ENCODE results near the gene HOXA9.

Gene HOXA9

DNA sequence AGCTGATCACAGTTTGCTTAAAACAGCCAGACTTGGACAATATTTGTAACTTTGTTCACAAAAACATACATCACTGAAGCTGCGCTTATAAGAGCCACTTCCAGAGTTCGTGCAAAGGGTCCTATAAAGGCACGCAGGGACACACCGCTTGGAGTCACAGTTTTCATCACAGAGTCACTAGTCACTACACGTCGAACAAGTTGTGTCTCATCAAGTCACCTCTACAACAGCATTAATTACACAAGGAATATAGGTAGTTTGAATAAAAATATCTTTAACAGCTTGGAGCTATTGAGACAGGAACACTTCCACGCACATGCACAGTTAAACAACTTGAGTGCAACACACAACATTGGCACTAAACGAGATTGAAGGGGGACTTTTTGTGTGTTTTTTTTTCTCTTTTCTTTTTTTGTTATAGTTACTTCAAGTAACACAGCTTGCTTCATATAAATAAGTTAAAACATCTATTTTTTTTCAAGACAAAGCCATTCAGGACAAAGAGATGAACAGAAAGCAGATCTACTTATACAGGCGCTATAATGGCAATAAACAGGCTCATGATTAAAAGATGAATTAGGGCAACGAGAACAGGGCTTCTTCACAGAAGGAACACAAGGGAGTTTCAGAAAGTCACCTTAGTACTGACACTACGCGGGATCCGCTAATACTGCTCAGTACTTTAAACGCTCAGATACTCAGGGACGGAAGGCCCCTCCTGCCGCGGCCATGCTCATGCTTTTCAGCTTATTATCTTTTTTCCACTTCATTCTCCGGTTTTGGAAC, 24.0 kb downstream of the HOXA9 start:
- no peak overlapping the region for H3K4me3 ChIP-seq (ENCODE audit: low read depth, low read length)
- TF ChIP-seq POLR2A (IDR thresholded peaks at IDR 0.05; ENCODE audit: extremely low read depth, insufficient read length) (no peak), MAX (IDR thresholded peaks at IDR 0.05; ENCODE audit: low read depth, low read length) (no peak), MYC (IDR thresholded peaks at IDR 0.05; ENCODE audit: low read depth, low read length) (no peak)
- TF ChIP-seq, protein P1, sequence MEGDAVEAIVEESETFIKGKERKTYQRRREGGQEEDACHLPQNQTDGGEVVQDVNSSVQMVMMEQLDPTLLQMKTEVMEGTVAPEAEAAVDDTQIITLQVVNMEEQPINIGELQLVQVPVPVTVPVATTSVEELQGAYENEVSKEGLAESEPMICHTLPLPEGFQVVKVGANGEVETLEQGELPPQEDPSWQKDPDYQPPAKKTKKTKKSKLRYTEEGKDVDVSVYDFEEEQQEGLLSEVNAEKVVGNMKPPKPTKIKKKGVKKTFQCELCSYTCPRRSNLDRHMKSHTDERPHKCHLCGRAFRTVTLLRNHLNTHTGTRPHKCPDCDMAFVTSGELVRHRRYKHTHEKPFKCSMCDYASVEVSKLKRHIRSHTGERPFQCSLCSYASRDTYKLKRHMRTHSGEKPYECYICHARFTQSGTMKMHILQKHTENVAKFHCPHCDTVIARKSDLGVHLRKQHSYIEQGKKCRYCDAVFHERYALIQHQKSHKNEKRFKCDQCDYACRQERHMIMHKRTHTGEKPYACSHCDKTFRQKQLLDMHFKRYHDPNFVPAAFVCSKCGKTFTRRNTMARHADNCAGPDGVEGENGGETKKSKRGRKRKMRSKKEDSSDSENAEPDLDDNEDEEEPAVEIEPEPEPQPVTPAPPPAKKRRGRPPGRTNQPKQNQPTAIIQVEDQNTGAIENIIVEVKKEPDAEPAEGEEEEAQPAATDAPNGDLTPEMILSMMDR (IDR thresholded peaks at IDR 0.05; ENCODE audit: low read depth, low read length), result no peak
- no peak for DNase-seq (ENCODE audit: low read depth)

DNA sequence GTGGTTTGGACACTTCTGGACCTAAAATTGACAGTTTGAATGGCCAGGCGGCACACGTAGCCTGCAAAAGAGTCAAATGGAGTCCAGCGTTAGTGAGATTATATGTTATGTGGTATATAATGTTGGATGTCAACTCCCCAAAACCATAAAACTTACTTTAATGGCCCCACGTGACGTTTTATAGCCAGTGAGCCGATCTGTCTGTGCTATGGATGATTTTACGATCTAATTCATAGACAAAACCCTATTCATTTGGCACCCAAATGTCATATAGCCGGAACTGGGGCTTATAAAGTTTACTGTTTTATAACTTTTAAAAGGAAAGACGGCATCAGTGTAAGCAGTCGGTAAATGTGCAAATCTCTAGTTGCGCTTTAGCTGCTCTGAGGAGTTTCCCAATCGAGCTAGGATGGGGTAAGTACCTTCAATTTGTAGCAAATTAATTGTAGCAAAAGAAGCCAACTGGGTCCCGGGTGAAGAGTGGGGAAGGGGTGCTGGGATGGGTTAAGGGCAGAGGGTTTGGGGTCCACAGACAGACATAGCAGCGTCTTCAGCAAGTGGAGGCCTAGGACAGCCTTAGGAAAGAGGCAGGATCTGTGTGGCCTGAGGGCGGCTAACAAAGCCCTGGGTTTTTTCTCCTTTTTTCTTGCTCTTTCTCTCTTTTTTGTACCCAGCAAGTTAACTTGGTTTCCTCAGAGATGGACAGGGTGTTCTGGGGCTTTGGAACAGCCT, 25.0 kb downstream of the HOXA9 start:
- DNase-seq (ENCODE audit: low read depth), result no peak
- no peak overlapping the region for H3K4me3 ChIP-seq (ENCODE audit: low read depth, low read length)

DNA sequence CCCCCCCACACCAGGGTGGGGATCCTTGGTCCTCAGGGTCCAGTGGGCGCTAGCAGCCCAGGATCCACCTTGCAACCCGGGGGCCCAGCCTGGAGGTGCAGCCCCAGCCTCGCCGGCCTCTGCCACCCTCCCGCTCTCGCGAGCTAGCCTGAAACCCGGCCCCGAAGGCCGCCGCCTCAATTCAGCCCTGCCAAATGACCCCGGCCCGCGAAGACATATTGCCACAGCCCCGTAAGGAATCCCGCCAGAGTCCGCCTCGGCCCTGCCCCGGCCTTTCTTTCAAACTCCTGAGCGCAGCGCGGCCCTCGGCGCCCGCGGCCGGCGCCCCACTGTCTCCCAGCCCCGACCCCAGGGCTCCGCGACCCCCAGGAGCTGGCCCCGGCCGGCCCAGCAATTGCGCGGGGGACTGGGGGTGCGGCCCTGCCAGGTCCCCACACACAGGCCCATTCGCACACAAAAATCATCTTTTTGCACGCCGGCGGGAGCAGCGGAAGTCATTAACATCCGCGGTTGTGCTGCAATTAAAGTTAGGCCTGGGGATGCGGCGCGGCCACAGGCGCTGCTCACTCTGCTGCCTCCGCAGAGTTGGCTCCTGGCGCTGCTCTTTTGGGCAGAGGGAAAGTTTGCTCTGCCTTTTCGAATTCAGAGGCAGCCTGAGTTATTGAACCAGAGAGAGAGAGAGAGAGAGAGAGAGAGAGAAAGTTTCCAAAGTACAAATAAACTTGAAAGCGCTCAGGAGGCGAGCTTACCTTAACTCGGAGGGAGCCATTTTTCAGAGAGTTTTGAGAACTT, 25.8 kb downstream of the HOXA9 start:
- DNase-seq (ENCODE audit: low read depth), result no peak
- H3K4me3 ChIP-seq (ENCODE audit: low read depth, low read length), result no peak overlapping the region
- no peak for TF ChIP-seq MAX (IDR thresholded peaks at IDR 0.05; ENCODE audit: low read depth, low read length)
- TF ChIP-seq, protein P1 (IDR thresholded peaks at IDR 0.05; ENCODE audit: low read depth, low read length), result no peak
- no peak for TF ChIP-seq POLR2A (IDR thresholded peaks at IDR 0.05; ENCODE audit: extremely low read depth, insufficient read length)
- TF ChIP-seq MYC (IDR thresholded peaks at IDR 0.05; ENCODE audit: low read depth, low read length), result no peak

More for the DNA sequence above, 25.0 kb downstream of the HOXA9 start:
- no peak for TF ChIP-seq MYC (IDR thresholded peaks at IDR 0.05; ENCODE audit: low read depth, low read length)
- TF ChIP-seq POLR2A (IDR thresholded peaks at IDR 0.05; ENCODE audit: extremely low read depth, insufficient read length), result no peak
- TF ChIP-seq MAX (IDR thresholded peaks at IDR 0.05; ENCODE audit: low read depth, low read length), result no peak
- TF ChIP-seq, protein P1 (IDR thresholded peaks at IDR 0.05; ENCODE audit: low read depth, low read length), result no peak

GRCh38 chr7:27138985-27139333, 26.4 kb downstream of the HOXA9 start:
- DNase-seq (ENCODE audit: low read depth), result no peak
- H3K4me3 ChIP-seq (ENCODE audit: low read depth, low read length), result no peak overlapping the region
- TF ChIP-seq, protein P1 (IDR thresholded peaks at IDR 0.05; ENCODE audit: low read depth, low read length), result no peak

GRCh38 chr7:27138472-27138871, 26.9 kb downstream of the HOXA9 start:
- no peak for DNase-seq (ENCODE audit: low read depth)
- no peak for TF ChIP-seq MAX (IDR thresholded peaks at IDR 0.05; ENCODE audit: low read depth, low read length)
- TF ChIP-seq MYC (IDR thresholded peaks at IDR 0.05; ENCODE audit: low read depth, low read length), result no peak
- TF ChIP-seq POLR2A (IDR thresholded peaks at IDR 0.05; ENCODE audit: extremely low read depth, insufficient read length), result no peak
- TF ChIP-seq, protein P1 (IDR thresholded peaks at IDR 0.05; ENCODE audit: low read depth, low read length), result no peak
- H3K4me3 ChIP-seq (ENCODE audit: low read depth, low read length), result no peak overlapping the region

All from NB4 (cell line).